SK-N-MC (cell line): ENCODE measurements around the gene ALDOC.
"Not testable (repeated sequence)": the region's sequence is repeated elsewhere in the genome, so short reads cannot be mapped to it uniquely, and the experiment has no call there.

Experiments used
- DNase-seq: peaks from one replicate; pipeline ENCODE4 v3.0.0-alpha.2; 2011; ENCODE audit warnings: low read depth, low spot score
- H3K27ac ChIP-seq: fragments of 200-600 bp; sonication (generic); 2 replicates; pipeline ENCODE4 v1.5.1; 2016; ENCODE audit warnings: mixed run types
- H3K36me3 ChIP-seq: fragments of 200-600 bp; sonication (generic); 2 replicates; pipeline ENCODE4 v1.6.1; 2017; ENCODE audit warnings: antibody characterized with exemption, low read length, mixed read lengths; ENCODE audit not compliant: insufficient read depth
- H3K4me3 ChIP-seq: fragments of 200-600 bp; sonication (generic); 2 replicates; pipeline ENCODE4 v1.5.1; 2016
- H3K9ac ChIP-seq: fragments of 200-600 bp; sonication (generic); 2 replicates; pipeline ENCODE4 v1.8.0; 2017; ENCODE audit warnings: mixed run types, mixed read lengths; ENCODE audit not compliant: insufficient read length
- H3K9me3 ChIP-seq: fragments of 200-600 bp; sonication (generic); 2 replicates; pipeline ENCODE4 v1.6.1; 2017; ENCODE audit warnings: low read depth, mild to moderate bottlenecking, antibody characterized with exemption, low read length, moderate library complexity, mixed read lengths
- EZH2 ChIP-seq: fragments of 200-600 bp; sonication (generic); IDR thresholded peaks from one replicate; pipeline ENCODE4 v1.6.1; 2017; ENCODE audit warnings: antibody characterized with exemption
- FOXP2 ChIP-seq: optimal IDR thresholded peaks from 2 replicates; pipeline ENCODE3; 2011; ENCODE audit warnings: mild to moderate bottlenecking, moderate library complexity; ENCODE audit not compliant: insufficient read depth; ENCODE audit errors: extremely low read length, control extremely low read depth
- POLR2AphosphoS5 ChIP-seq: IDR thresholded peaks from 2 replicates; pipeline ENCODE4 v1.6.1; 2012; ENCODE audit warnings: mild to moderate bottlenecking, low read depth, low read length, borderline replicate concordance

ALDOC gene

DNA sequence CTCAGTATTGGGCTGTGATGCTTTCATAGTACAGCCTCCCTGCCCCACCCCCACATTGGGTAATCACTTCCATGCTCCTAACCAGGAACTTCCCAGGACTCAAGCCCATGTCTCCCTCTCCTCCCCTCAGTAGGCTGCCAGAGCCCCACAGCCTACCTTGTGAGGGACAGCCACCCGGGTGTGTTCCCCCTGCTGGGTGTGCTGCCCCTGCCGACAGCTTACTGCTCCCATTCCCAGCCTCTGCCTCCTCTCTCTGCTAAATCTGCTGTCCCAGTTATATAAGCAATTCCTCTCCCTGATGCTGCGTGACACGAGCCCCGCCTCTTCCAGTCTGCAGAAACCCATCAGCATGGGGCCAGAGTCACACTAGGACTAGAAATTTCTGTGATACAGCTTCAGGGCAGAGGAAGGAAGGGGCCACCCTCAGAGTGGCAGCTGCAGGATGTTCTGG, 37.3 kb upstream of the ALDOC start, which contains the start of gene RSKR:
Gene RSKR (minus strand): TSS at position 255 of the 451 bp plus-strand sequence. CDS start 24 bp downstream, at position 231.
- H3K36me3 ChIP-seq = peaks cover 52% of the 10 kb centered on the region
- no peak within 1 kb of the TSS for H3K27ac ChIP-seq

GRCh38 chr17:28612936-28613872, 36.5 kb upstream of the ALDOC start:
- H3K4me3 ChIP-seq = no peak overlapping the region
- no peak overlapping the region for H3K27ac ChIP-seq
- no peak for DNase-seq
- no peaks in the 10 kb centered on the region for H3K9me3 ChIP-seq
- peaks cover 44% of the 10 kb centered on the region for H3K36me3 ChIP-seq
- H3K9ac ChIP-seq = no peak overlapping the region
- TF ChIP-seq POLR2AphosphoS5 (no peak), FOXP2 (no peak), EZH2 (no peak)

More for the DNA sequence above, 37.3 kb upstream of the ALDOC start, which contains the start of gene RSKR:
- Histone ChIP-seq H3K9ac (no peak within 1 kb of the TSS), H3K4me3 (no peak within 1 kb of the TSS), H3K9me3 (no peaks in the 10 kb centered on the region)
- no peak for TF ChIP-seq FOXP2
- no peak for TF ChIP-seq POLR2AphosphoS5
- no peak for TF ChIP-seq EZH2
- DNase-seq = no peak

DNA sequence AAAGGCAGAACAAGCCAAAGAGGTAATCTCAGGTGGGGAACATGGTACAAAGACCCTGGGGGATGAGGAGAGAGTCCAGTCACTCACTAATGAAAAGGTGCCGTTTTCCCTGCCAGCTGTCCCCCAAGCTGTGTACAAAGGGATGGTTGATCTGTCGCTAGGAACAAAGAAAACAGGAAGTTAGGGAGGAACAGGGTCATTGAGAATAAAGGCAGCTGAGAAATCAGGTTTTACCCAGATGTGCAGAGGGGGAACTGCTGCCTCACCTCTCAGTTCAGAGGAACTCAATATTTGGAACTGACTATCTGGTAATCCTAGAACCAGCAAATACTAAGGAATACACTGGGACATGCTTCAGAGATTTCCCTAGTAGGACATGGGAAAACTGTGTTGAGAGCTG, 35.8 kb upstream of the ALDOC start:
- DNase-seq = no peak
- H3K27ac ChIP-seq = no peak overlapping the region
- TF ChIP-seq FOXP2 = no peak
- TF ChIP-seq POLR2AphosphoS5 = no peak
- TF ChIP-seq EZH2 = no peak
- no peak overlapping the region for H3K9ac ChIP-seq
- no peaks in the 10 kb centered on the region for H3K9me3 ChIP-seq
- H3K36me3 ChIP-seq = peaks cover 40% of the 10 kb centered on the region
- H3K4me3 ChIP-seq = no peak overlapping the region

GRCh38 chr17:28610376-28610775, 33.7 kb upstream of the ALDOC start:
- Histone ChIP-seq H3K4me3 (no peak overlapping the region), H3K36me3 (peaks cover 19% of the 10 kb centered on the region), H3K27ac (0 out of 2 replicates have a peak overlapping the region, but pooled peaks have one; percentile 36), H3K9ac (no peak overlapping the region), H3K9me3 (no peaks in the 10 kb centered on the region)
- DNase-seq = no peak
- TF ChIP-seq EZH2 (no peak), POLR2AphosphoS5 (no peak), FOXP2 (no peak)

DNA sequence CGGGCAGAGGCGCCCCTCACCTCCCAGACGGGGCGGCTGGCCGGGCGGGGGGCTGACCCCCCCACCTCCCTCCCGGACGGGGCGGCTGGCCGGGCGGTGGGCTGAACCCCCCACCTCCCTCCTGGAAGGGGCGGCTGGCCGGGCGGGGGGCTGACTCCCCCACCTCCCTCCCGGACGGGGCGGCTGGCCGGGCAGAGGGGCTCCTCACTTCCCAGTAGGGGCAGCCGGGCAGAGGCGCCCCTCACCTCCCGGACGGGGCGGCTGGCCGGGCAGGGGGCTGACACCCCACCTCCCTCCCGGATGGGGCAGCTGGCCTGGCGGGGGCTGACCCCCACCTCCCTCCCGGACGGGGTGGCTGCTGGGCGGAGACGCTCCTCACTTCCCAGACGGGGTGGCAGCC, 27.3 kb upstream of the ALDOC start:
- H3K9ac ChIP-seq, DNase-seq, H3K27ac ChIP-seq, H3K36me3 ChIP-seq, H3K9me3 ChIP-seq, H3K4me3 ChIP-seq: not testable (repeated sequence)

DNA sequence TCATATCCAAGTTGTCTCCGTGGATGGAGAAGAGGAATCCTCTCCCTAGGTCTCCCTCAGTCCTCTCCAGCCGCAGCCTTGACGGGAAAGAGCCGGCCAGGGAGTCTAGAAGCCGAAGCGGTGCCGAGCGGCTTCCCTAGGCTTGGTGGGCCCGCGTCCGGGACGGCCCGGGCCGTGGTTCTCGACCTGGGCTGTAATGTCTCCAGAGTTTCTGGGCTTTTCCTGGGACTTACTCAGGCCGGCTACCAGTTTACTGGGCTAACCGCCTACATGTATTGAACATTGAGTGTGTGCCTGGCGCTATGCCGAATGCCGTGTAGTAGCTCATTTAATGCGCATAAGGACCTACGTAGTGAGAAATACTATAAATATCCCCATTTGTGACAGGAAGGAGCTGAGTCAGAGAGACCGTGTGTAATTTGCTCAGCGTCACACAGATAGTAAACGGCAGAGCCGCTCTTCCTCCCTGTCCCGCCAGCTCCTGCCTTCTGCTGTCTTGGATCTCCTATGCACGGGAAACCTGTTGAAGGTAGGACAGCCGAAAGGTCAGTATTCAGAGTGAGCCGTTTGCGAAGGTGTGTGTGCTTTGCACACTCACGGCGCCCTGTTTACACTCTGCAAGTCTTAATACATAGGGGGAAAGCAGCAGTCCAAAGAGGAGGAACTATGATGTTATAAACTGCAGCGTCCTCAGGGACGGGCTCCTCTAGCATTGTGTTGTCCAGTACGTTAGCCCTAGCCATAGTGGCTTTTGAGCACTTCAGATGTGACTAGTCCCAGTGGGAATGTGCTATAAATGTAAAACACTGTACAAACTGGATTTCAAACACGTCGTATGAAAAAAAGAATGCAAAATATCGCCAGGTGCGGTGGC, 22.9 kb upstream of the ALDOC start:
- Histone ChIP-seq H3K4me3 (peak overlapping the region; percentile 100), H3K9me3 (no peaks in the 10 kb centered on the region), H3K27ac (peak overlapping the region; percentile 83), H3K9ac (peak overlapping the region; percentile 74), H3K36me3 (peaks cover 20% of the 10 kb centered on the region)
- peak; percentile 34 for DNase-seq
- TF ChIP-seq EZH2 (no peak), POLR2AphosphoS5 (no peak)

- DNase-seq = peak; percentile 42
- peak within 1 kb of the TSS; percentile 98 for H3K9ac ChIP-seq
- peaks cover 21% of the 10 kb centered on the region for H3K36me3 ChIP-seq
- H3K4me3 ChIP-seq = peak within 1 kb of the TSS; percentile 100
- H3K27ac ChIP-seq = peak within 1 kb of the TSS; percentile 83
- no peaks in the 10 kb centered on the region for H3K9me3 ChIP-seq
- TF ChIP-seq EZH2 (no peak), POLR2AphosphoS5 (peak; percentile 82)
Observed at GRCh38 chr17:28598799-28599310, 22.2 kb upstream of the ALDOC start, which contains the start of gene SPAG5. SPAG5 (minus strand) TSS chr17:28599025; CDS start chr17:28598946, 79 bp downstream.

GRCh38 chr17:28598389-28598788, 21.7 kb upstream of the ALDOC start:
- DNase-seq = no peak
- peak overlapping the region; percentile 82 for H3K27ac ChIP-seq
- H3K9ac ChIP-seq = peak overlapping the region; percentile 98
- H3K9me3 ChIP-seq = no peaks in the 10 kb centered on the region
- peaks cover 22% of the 10 kb centered on the region for H3K36me3 ChIP-seq
- TF ChIP-seq FOXP2 (no peak), POLR2AphosphoS5 (no peak), EZH2 (no peak)
- H3K4me3 ChIP-seq = peak overlapping the region; percentile 100
